OCI-LY3 (cell line): ENCODE results near the gene GSTA5.
"Not testable (repeated sequence)": the region's sequence is repeated elsewhere in the genome, so short reads cannot be mapped to it uniquely, and the experiment has no call there.

Experiments used
- H2AFZ ChIP-seq: fragments of 200-600, 300-600 bp; shearing (Covaris generic); 2 replicates; pipeline ENCODE4 v1.6.0; 2014; ENCODE audit warnings: antibody characterized with exemption, low read depth, low read length
- H3K27ac ChIP-seq: fragments of 200-600, 300-600 bp; sonication (generic); 2 replicates; pipeline ENCODE4 v1.5.1; 2014; ENCODE audit warnings: mild to moderate bottlenecking, low read length, moderate library complexity, mixed read lengths
- H3K27me3 ChIP-seq: fragments of 200-600, 300-600 bp; sonication (generic); 2 replicates; pipeline ENCODE4 v1.6.1; 2014; ENCODE audit warnings: low read depth, low read length, mixed read lengths
- H3K36me3 ChIP-seq: fragments of 200-600, 300-600 bp; sonication (generic); replicated peaks from 2 replicates; pipeline ENCODE3; 2014; ENCODE audit warnings: low read depth, low read length, mixed read lengths
- H3K4me1 ChIP-seq: fragments of 300-600, 200-600 bp; sonication (generic); 2 replicates; pipeline ENCODE4 v1.6.1; 2014; ENCODE audit warnings: low read length, mixed read lengths
- H3K4me2 ChIP-seq: fragments of 200-600, 300-600 bp; sonication (generic); 2 replicates; pipeline ENCODE4 v1.6.1; 2014; ENCODE audit warnings: low read length, mixed read lengths
- H3K4me3 ChIP-seq: fragments of 300-600, 200-600 bp; sonication (generic); 2 replicates; pipeline ENCODE4 v1.5.1; 2014; ENCODE audit warnings: antibody characterized with exemption, mild to moderate bottlenecking, low read length, moderate library complexity
- H3K79me2 ChIP-seq: fragments of 300-600, 200-600 bp; shearing (Covaris generic); 2 replicates; pipeline ENCODE4 v1.6.1; 2014; ENCODE audit warnings: mild to moderate bottlenecking, low read length, mixed read lengths
- H3K9ac ChIP-seq: fragments of 300-600, 200-600 bp; shearing (Covaris generic); 2 replicates; pipeline ENCODE4 v1.6.0; 2014; ENCODE audit warnings: mild to moderate bottlenecking, low read length, moderate library complexity
- H3K9me3 ChIP-seq: fragments of 200-600, 300-600 bp; shearing (Covaris generic); 2 replicates; pipeline ENCODE4 v1.6.1; 2014; ENCODE audit warnings: low read length, mixed read lengths; ENCODE audit not compliant: insufficient read depth
- H4K20me1 ChIP-seq: fragments of 200-600, 300-600 bp; sonication (generic); 2 replicates; pipeline ENCODE4 v1.6.1; 2016; ENCODE audit warnings: low read length, mixed read lengths; ENCODE audit not compliant: insufficient read depth
- CTCF ChIP-seq: fragments of 200-600, 300-600 bp; sonication (generic); IDR thresholded peaks from 2 replicates; pipeline ENCODE4 v1.5.1; 2014; ENCODE audit warnings: antibody characterized with exemption, low read length, low read depth
- EZH2phosphoT487 ChIP-seq: fragments of 200-600 bp; shearing (Covaris generic); IDR thresholded peaks from 2 replicates; pipeline ENCODE4 v1.6.1; 2018; ENCODE audit warnings: antibody characterized with exemption, mixed run types, low read depth

The GSTA5 gene

GRCh38 chr6:52790861-52791260 lies 49.8 kb downstream of the GSTA5 start:
- no peak overlapping the region for H3K27ac ChIP-seq
- H2AFZ ChIP-seq: no peak overlapping the region
- no peaks in the 10 kb centered on the region for H3K36me3 ChIP-seq
- H3K9me3 ChIP-seq: no peaks in the 10 kb centered on the region
- H3K4me1 ChIP-seq: no peaks in the 10 kb centered on the region
- no peaks in the 10 kb centered on the region for H3K79me2 ChIP-seq
- H3K27me3 ChIP-seq: no peaks in the 10 kb centered on the region
- no peak overlapping the region for H3K9ac ChIP-seq
- H3K4me3 ChIP-seq: no peak overlapping the region
- no peaks in the 10 kb centered on the region for H4K20me1 ChIP-seq
- TF ChIP-seq CTCF (no peak), EZH2phosphoT487 (no peak)
- no peak overlapping the region for H3K4me2 ChIP-seq

- not testable (repeated sequence) for H3K4me3 ChIP-seq, H3K27ac ChIP-seq, H2AFZ ChIP-seq, H3K36me3 ChIP-seq, H3K4me1 ChIP-seq, H3K79me2 ChIP-seq, H3K9ac ChIP-seq, H3K27me3 ChIP-seq, H4K20me1 ChIP-seq, H3K4me2 ChIP-seq, H3K9me3 ChIP-seq
Observed at GRCh38 chr6:52789658-52790057, 51.0 kb downstream of the GSTA5 start.

GRCh38 chr6:52788478-52788877 lies 52.1 kb downstream of the GSTA5 start:
- TF ChIP-seq EZH2phosphoT487: no peak
- TF ChIP-seq CTCF: no peak

GRCh38 chr6:52787917-52788316 lies 52.7 kb downstream of the GSTA5 start:
- Histone ChIP-seq H3K4me3 (no peak overlapping the region), H4K20me1 (no peaks in the 10 kb centered on the region), H3K9me3 (no peaks in the 10 kb centered on the region), H3K36me3 (no peaks in the 10 kb centered on the region), H3K4me2 (no peak overlapping the region), H3K27me3 (no peaks in the 10 kb centered on the region), H2AFZ (no peak overlapping the region), H3K4me1 (no peaks in the 10 kb centered on the region), H3K27ac (no peak overlapping the region), H3K9ac (no peak overlapping the region), H3K79me2 (no peaks in the 10 kb centered on the region)
- TF ChIP-seq CTCF (no peak), EZH2phosphoT487 (no peak)

More at GRCh38 chr6:52788478-52788877, 52.1 kb downstream of the GSTA5 start:
- H3K36me3 ChIP-seq: no peaks in the 10 kb centered on the region
- no peaks in the 10 kb centered on the region for H3K27me3 ChIP-seq
- H3K79me2 ChIP-seq: no peaks in the 10 kb centered on the region
- H4K20me1 ChIP-seq: no peaks in the 10 kb centered on the region
- H3K4me1 ChIP-seq: no peaks in the 10 kb centered on the region
- no peak overlapping the region for H3K27ac ChIP-seq
- H3K4me2 ChIP-seq: no peak overlapping the region
- no peak overlapping the region for H3K9ac ChIP-seq
- no peak overlapping the region for H2AFZ ChIP-seq
- H3K4me3 ChIP-seq: no peak overlapping the region
- H3K9me3 ChIP-seq: no peaks in the 10 kb centered on the region
